Mesothelial cell of epicardium (in vitro differentiated cells): ENCODE measurements around the gene TSC22D1. TPM values are rescaled to one million over a fixed set of nuclear protein-coding genes. Genes with fewer than 3 reads are reported as not detected.

Source experiments
- DNase-seq, 2 experiments: peaks; one replicate each; pipeline ENCODE4 v3.0.0; 2021; ENCODE audit warnings: low spot score in 2 of 2; ENCODE audit not compliant: unreplicated experiment in 2 of 2
- H3K27ac Mint-ChIP-seq: 2 replicates; pipeline ENCODE4 v1.8.0; 2021; ENCODE audit warnings: mixed read lengths
- H3K27me3 Mint-ChIP-seq: 2 replicates; pipeline ENCODE4 v1.8.0; 2021; ENCODE audit warnings: low read depth, mixed read lengths
- H3K36me3 Mint-ChIP-seq: 2 replicates; pipeline ENCODE4 v1.8.0; 2021; ENCODE audit warnings: mixed read lengths
- H3K4me1 Mint-ChIP-seq: 2 replicates; pipeline ENCODE4 v1.8.0; 2021; ENCODE audit warnings: mixed read lengths
- H3K4me3 Mint-ChIP-seq: 2 replicates; pipeline ENCODE4 v1.8.0; 2021; ENCODE audit warnings: mild to moderate bottlenecking, moderate library complexity, mixed read lengths
- H3K9me3 Mint-ChIP-seq: 2 replicates; pipeline ENCODE4 v1.8.0; 2021; ENCODE audit warnings: mixed read lengths
- total RNA-seq: library from RNA; stranded (reverse); gene quantifications from 3 replicates; pipeline ENCODE4 v1.2.1, GENCODE V29; 2021
- TF ChIP-seq, protein P1 (sequence below): fragments of 200-600 bp; sonication (generic); IDR thresholded peaks from one replicate; pipeline ENCODE4 v1.5.0; 2021; ENCODE audit warnings: antibody characterized with exemption; ENCODE audit not compliant: unreplicated experiment

TSC22D1 gene
- total RNA-seq, 1 donor from 2014 or later, result 99.5 TPM

DNA sequence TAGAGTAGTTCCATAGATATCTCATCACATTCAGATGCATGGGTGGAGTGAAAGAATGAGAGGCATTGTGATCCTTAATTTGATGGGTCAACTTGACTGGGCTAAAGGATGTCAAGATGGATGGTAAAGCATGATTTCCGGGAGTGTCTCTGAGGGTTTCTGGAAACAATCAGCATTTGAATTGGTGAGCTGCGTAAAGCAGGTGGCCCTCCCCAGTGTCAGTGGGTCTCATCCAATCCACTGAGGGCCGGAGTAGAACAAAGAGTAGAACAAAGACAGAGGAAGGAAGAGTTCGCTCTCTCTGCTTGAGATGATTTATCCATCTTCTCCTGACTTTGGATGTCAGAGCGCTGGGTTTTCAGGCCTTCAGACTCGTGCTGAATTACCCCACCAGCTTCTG, 159.4 kb downstream of the TSC22D1 start:
- H3K27me3 Mint-ChIP-seq, result peaks cover 8% of the 10 kb centered on the region
- no peaks in the 10 kb centered on the region for H3K9me3 Mint-ChIP-seq
- H3K36me3 Mint-ChIP-seq, result no peaks in the 10 kb centered on the region
- H3K4me1 Mint-ChIP-seq, result peaks cover 30% of the 10 kb centered on the region
- DNase-seq, result no peak
- TF ChIP-seq, protein P1, sequence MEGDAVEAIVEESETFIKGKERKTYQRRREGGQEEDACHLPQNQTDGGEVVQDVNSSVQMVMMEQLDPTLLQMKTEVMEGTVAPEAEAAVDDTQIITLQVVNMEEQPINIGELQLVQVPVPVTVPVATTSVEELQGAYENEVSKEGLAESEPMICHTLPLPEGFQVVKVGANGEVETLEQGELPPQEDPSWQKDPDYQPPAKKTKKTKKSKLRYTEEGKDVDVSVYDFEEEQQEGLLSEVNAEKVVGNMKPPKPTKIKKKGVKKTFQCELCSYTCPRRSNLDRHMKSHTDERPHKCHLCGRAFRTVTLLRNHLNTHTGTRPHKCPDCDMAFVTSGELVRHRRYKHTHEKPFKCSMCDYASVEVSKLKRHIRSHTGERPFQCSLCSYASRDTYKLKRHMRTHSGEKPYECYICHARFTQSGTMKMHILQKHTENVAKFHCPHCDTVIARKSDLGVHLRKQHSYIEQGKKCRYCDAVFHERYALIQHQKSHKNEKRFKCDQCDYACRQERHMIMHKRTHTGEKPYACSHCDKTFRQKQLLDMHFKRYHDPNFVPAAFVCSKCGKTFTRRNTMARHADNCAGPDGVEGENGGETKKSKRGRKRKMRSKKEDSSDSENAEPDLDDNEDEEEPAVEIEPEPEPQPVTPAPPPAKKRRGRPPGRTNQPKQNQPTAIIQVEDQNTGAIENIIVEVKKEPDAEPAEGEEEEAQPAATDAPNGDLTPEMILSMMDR, result no peak
- H3K27ac Mint-ChIP-seq, result no peak overlapping the region
- no peak overlapping the region for H3K4me3 Mint-ChIP-seq

DNA sequence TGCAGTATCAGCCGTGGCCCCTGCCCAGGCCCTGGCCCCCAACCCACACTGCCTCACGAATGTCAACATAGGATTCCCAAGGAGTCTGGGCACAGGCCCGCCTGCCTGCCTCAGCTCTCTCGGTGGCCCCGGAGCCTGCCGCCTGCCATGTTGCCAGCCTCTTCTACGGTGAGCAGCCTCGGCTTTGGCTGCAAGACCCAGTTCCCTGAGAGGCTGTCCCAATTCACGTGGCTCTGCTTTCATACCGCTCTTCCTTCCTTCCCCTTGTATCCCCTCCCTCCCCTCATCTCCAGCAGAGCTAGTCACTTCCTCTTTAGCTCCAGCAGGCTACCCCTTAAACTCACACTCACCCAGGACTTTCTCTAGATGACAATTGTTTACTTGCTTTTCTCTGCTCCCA, 159.8 kb downstream of the TSC22D1 start:
- H3K36me3 Mint-ChIP-seq, result no peaks in the 10 kb centered on the region
- H3K27ac Mint-ChIP-seq, result no peak overlapping the region
- no peak for DNase-seq
- H3K27me3 Mint-ChIP-seq, result peaks cover 5% of the 10 kb centered on the region
- H3K9me3 Mint-ChIP-seq, result no peaks in the 10 kb centered on the region
- TF ChIP-seq, protein P1, result no peak
- peaks cover 30% of the 10 kb centered on the region for H3K4me1 Mint-ChIP-seq
- H3K4me3 Mint-ChIP-seq, result no peak overlapping the region

DNA sequence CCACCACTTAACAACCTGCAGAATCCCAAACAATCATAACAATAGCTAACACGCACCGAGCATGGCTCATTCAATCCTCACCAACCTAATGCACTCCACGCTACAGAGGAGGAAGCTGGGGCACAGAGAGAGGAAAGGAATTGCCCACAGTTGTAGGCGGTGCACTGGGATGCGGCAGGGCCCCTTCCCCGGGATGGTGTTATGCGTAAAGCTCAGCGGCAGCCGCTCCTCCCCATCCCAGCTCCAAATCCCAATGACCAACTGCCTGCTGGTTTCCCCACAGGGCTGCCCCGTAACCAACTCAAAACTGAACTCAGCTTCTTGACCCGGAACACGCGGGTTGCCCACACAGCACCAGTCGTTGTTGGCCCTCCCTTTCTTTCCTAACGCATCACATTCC, 160.3 kb downstream of the TSC22D1 start:
- TF ChIP-seq, protein P1, result no peak
- peaks cover 30% of the 10 kb centered on the region for H3K4me1 Mint-ChIP-seq
- no peak overlapping the region for H3K4me3 Mint-ChIP-seq
- H3K9me3 Mint-ChIP-seq, result no peaks in the 10 kb centered on the region
- peaks cover 8% of the 10 kb centered on the region for H3K27me3 Mint-ChIP-seq
- no peak overlapping the region for H3K27ac Mint-ChIP-seq
- no peak for DNase-seq
- H3K36me3 Mint-ChIP-seq, result no peaks in the 10 kb centered on the region

DNA sequence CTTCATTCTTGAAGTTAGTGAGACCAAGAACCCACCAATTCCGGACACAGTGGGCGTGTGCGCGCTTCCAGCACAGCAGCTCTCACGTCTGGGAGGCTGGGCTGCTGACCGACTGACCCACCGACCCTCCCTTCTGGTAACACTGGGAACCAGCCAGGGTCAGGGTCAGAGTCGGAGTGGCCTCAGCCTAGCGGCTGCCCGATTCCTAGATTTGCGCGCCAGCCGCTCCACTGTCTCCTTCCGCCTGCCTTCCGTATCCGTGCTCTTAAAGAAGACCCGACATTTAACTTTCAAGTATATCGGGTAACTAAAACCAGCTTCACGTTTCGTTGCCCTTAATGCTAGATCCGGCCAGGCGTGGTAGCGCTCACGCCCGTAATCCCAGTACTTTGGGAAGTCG, 161.4 kb downstream of the TSC22D1 start:
- TF ChIP-seq, protein P1, result no peak
- Mint-ChIP-seq H3K27me3 (peaks cover 17% of the 10 kb centered on the region), H3K9me3 (no peaks in the 10 kb centered on the region), H3K4me1 (peaks cover 30% of the 10 kb centered on the region), H3K36me3 (no peaks in the 10 kb centered on the region), H3K4me3 (no peak overlapping the region), H3K27ac (no peak overlapping the region)
- no peak for DNase-seq

DNA sequence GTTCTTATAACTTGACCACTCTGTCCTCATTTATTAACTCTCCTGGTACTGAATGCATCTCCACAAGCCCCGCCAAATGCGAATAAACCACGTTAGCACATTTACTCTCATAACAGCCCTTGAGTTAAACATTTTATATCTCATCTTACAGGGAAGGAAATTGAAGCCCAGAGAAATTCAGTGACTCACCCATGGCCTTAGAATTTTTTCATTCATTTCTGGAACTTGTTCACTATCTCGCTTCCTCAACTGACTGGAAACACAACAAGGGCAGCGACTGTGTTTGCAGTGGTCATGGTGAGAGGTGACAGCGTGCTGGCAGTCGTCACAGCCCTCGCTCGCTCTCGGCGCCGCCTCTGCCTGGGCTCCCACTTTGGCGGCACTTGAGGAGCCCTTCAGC, 163.0 kb downstream of the TSC22D1 start:
- DNase-seq, result no peak
- no peaks in the 10 kb centered on the region for H3K36me3 Mint-ChIP-seq
- H3K4me3 Mint-ChIP-seq, result no peak overlapping the region
- TF ChIP-seq, protein P1, result no peak
- no peaks in the 10 kb centered on the region for H3K9me3 Mint-ChIP-seq
- peaks cover 27% of the 10 kb centered on the region for H3K27me3 Mint-ChIP-seq
- H3K4me1 Mint-ChIP-seq, result peaks cover 24% of the 10 kb centered on the region
- H3K27ac Mint-ChIP-seq, result peak overlapping the region; percentile 58

DNA sequence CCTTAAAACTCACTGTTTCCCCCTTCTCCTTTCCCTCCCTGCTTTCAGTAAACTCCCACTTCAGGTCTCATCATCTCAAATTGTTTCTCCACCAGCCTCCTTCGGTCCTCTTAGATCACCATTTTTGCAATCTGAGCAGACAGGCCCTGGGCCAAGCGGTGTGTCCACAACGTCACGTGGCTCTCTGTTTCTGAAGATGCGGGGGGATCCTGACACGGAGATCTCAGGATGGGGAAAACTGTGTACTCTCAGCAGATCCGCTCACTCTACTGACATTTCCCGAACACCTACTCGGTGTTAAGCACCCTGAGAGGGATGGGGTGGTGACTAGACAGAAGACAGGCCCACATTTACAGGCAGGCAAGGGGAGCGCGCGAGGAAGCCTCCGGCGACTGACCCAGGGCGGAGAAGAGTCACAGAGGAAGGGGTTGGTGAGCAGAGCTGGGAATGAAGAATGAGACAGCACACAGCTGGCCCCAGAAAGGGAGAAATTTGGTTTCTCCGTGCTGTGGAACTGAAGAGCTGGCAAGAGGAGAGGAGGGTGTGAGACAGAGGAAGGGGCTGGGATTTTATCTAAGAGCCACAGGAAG, 163.7 kb downstream of the TSC22D1 start:
- TF ChIP-seq, protein P1, result no peak
- DNase-seq, result no peak
- H3K4me3 Mint-ChIP-seq, result no peak overlapping the region
- H3K4me1 Mint-ChIP-seq, result peaks cover 19% of the 10 kb centered on the region
- no peaks in the 10 kb centered on the region for H3K36me3 Mint-ChIP-seq
- H3K9me3 Mint-ChIP-seq, result no peaks in the 10 kb centered on the region
- H3K27ac Mint-ChIP-seq, result peak overlapping the region; percentile 58
- peaks cover 27% of the 10 kb centered on the region for H3K27me3 Mint-ChIP-seq
